ENCODE results near the gene VAV2.

VAV2 gene

GRCh38 chr9:133733421-133733795 is 258.7 kb downstream of the VAV2 start:
- no peaks in the 10 kb centered on the region for H3K36me3 ChIP-seq (ENCODE audit: control insufficient read depth in 4 of 4, insufficient read depth in 4 of 4, low read length in 3 of 4)
- H3K4me3 ChIP-seq (ENCODE audit: control insufficient read depth in 1 of 7, extremely low read depth in 1 of 7, insufficient read depth in 4 of 7, low read depth in 2 of 7, low read length in 6 of 7) = no peak overlapping the region
- CTCF ChIA-PET = interaction anchor here (0.8 to 1.8 kb wide), 2 partner anchors 8 to 9 kb away, joined by 3 to 6 read pairs; no protein-coding TSS in a partner anchor
- no peak overlapping the region for H3K27ac ChIP-seq (ENCODE audit: insufficient read depth in 1 of 2, low read depth in 1 of 2, low read length in 2 of 2, poor library complexity in 1 of 2, severe bottlenecking in 2 of 2)
- WGBS (ENCODE audit: insufficient coverage) = 100% methylated on average over 4 of the region's 4 CpGs
- H3K27me3 ChIP-seq (replicated peaks in 2 of 5; ENCODE audit: control insufficient read depth in 4 of 5, insufficient read depth in 5 of 5, low read length in 4 of 5) = no peaks in the 10 kb centered on the region
- peak in 1 of 3 donors; percentile 13 for DNase-seq
- H3K4me1 ChIP-seq (ENCODE audit: control extremely low read depth in 1 of 4, control insufficient read depth in 4 of 4, insufficient read depth in 4 of 4, low read length in 3 of 4) = peaks cover 0 to 12% (median 8%) of the 10 kb centered on the region in 4 experiments
- H3K9me3 ChIP-seq (ENCODE audit: control extremely low read depth in 1 of 5, control insufficient read depth in 4 of 5, insufficient read depth in 2 of 5, low read depth in 1 of 5, low read length in 4 of 5) = no peaks in the 10 kb centered on the region
- POLR2A ChIA-PET = no interaction called here

DNA sequence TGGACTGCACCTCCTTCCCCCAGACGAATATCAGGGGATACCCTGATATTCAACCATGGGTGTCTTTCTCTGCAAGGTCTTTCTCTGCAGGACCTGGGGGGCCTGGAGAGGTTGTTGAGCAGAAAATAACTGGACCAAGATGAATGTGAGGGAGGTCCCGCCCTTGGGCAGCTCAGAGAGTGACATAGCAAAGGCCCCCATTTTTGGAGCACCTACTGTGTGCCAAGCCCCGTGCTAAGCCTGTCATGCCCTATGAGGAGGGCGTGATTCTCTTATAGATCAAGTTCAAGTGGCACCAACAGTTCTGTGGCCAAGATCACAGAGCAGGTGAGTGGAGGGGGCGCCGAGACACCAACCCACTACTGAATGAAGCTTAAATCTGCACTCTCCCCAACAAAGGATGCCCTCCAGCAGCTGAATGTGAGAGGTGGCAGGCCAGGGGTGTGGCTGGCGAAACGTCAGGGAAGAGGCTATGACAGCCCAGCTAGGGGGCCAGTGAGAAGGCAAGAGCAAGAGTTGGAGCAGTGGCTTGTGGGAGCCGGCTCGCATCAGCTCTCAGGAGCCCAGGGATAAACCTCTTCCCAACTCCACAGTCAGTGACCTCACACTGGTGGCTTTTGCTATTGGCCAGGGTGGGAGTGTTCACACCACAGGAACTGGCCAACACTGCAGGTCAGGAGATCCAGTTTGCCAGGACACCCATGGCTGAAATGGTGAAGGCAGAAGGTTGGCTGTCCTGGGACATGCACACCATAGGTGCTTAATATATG is 259.3 kb downstream of the VAV2 start:
- ChIA-PET CTCF (interaction anchor here (0.8 to 1.8 kb wide), 2 partner anchors 8 to 10 kb away, joined by 3 to 6 read pairs; no protein-coding TSS in a partner anchor), POLR2A (no interaction called here)
- Histone ChIP-seq H3K36me3 (ENCODE audit: control insufficient read depth in 4 of 4, insufficient read depth in 4 of 4, low read length in 3 of 4) (no peaks in the 10 kb centered on the region), H3K4me1 (ENCODE audit: control extremely low read depth in 1 of 4, control insufficient read depth in 4 of 4, insufficient read depth in 4 of 4, low read length in 3 of 4) (peaks cover 0 to 6% (median 4%) of the 10 kb centered on the region in 4 experiments), H3K27ac (ENCODE audit: insufficient read depth in 1 of 2, low read depth in 1 of 2, low read length in 2 of 2, poor library complexity in 1 of 2, severe bottlenecking in 2 of 2) (no peak overlapping the region), H3K27me3 (replicated peaks in 2 of 5; ENCODE audit: control insufficient read depth in 4 of 5, insufficient read depth in 5 of 5, low read length in 4 of 5) (no peaks in the 10 kb centered on the region), H3K9me3 (ENCODE audit: control extremely low read depth in 1 of 5, control insufficient read depth in 4 of 5, insufficient read depth in 2 of 5, low read depth in 1 of 5, low read length in 4 of 5) (no peaks in the 10 kb centered on the region), H3K4me3 (ENCODE audit: control insufficient read depth in 1 of 7, extremely low read depth in 1 of 7, insufficient read depth in 4 of 7, low read depth in 2 of 7, low read length in 6 of 7) (no peak overlapping the region)
- 94% methylated on average over 6 of the region's 10 CpGs for WGBS (ENCODE audit: insufficient coverage)
- no peak for DNase-seq

DNA sequence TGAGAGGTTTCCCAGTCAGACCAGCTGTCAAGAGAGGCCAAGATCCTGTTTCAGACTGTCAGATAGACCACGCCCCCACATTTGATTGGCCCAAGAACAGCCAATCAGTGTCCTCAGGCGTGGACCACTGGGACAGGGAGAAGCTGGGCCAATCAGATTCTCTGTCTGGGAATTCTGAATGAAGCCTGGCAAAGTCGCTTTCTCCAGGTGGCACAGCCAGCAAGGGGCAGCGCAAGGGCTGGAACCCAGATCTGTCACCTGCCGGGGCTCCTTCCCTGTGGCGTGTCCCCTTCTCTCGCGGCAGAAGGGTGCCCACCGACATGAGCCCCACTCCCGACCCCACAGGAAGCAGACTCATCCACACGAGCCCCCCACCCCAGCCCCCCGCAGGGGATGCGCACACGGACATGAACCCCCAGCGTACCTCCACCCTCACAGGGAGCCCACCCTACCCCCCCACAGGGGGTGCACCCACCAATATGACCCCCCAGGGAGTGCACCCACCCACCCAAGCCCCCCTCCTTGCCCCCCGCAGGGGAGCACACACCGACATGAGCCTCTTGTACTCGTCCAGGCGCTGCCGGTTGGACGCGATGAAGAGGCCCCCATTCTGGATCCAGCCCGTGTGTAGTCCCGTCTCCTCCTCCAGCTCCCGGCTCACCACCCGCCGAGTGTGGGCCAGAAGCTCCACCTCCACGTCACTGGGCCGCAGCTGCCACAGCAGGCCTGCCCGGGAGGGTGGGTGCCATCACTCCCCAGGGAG is 260.1 kb downstream of the VAV2 start:
- WGBS (ENCODE audit: insufficient coverage) = 90% methylated on average over 22 of the region's 30 CpGs
- Histone ChIP-seq H3K4me3 (ENCODE audit: control insufficient read depth in 1 of 7, extremely low read depth in 1 of 7, insufficient read depth in 4 of 7, low read depth in 2 of 7, low read length in 6 of 7) (no peak overlapping the region), H3K9me3 (ENCODE audit: control extremely low read depth in 1 of 5, control insufficient read depth in 4 of 5, insufficient read depth in 2 of 5, low read depth in 1 of 5, low read length in 4 of 5) (no peaks in the 10 kb centered on the region), H3K36me3 (ENCODE audit: control insufficient read depth in 4 of 4, insufficient read depth in 4 of 4, low read length in 3 of 4) (no peaks in the 10 kb centered on the region), H3K4me1 (ENCODE audit: control extremely low read depth in 1 of 4, control insufficient read depth in 4 of 4, insufficient read depth in 4 of 4, low read length in 3 of 4) (peaks cover 0 to 6% (median 2%) of the 10 kb centered on the region in 4 experiments), H3K27me3 (replicated peaks in 2 of 5; ENCODE audit: control insufficient read depth in 4 of 5, insufficient read depth in 5 of 5, low read length in 4 of 5) (no peaks in the 10 kb centered on the region), H3K27ac (ENCODE audit: insufficient read depth in 1 of 2, low read depth in 1 of 2, low read length in 2 of 2, poor library complexity in 1 of 2, severe bottlenecking in 2 of 2) (no peak overlapping the region)
- DNase-seq = no peak
- CTCF ChIA-PET = interaction anchor here (1.1 kb wide), 1 partner anchor 8 kb away, joined by 3 read pairs; no protein-coding TSS in a partner anchor
- POLR2A ChIA-PET = no interaction called here

GRCh38 chr9:133730994-133731715 is 261.0 kb downstream of the VAV2 start:
- no peak overlapping the region for H3K27ac ChIP-seq (ENCODE audit: insufficient read depth in 1 of 2, low read depth in 1 of 2, low read length in 2 of 2, poor library complexity in 1 of 2, severe bottlenecking in 2 of 2)
- no peak for DNase-seq
- H3K4me1 ChIP-seq (ENCODE audit: control extremely low read depth in 1 of 4, control insufficient read depth in 4 of 4, insufficient read depth in 4 of 4, low read length in 3 of 4) = peaks cover 0 to 10% (median 6%) of the 10 kb centered on the region in 4 experiments
- POLR2A ChIA-PET = no interaction called here
- no peak overlapping the region for H3K4me3 ChIP-seq (ENCODE audit: control insufficient read depth in 1 of 7, extremely low read depth in 1 of 7, insufficient read depth in 4 of 7, low read depth in 2 of 7, low read length in 6 of 7)
- H3K27me3 ChIP-seq (replicated peaks in 2 of 5; ENCODE audit: control insufficient read depth in 4 of 5, insufficient read depth in 5 of 5, low read length in 4 of 5) = no peaks in the 10 kb centered on the region
- H3K36me3 ChIP-seq (ENCODE audit: control insufficient read depth in 4 of 4, insufficient read depth in 4 of 4, low read length in 3 of 4) = no peaks in the 10 kb centered on the region
- H3K9me3 ChIP-seq (ENCODE audit: control extremely low read depth in 1 of 5, control insufficient read depth in 4 of 5, insufficient read depth in 2 of 5, low read depth in 1 of 5, low read length in 4 of 5) = no peaks in the 10 kb centered on the region
- 98% methylated on average over 19 of the region's 27 CpGs for WGBS (ENCODE audit: insufficient coverage)
- CTCF ChIA-PET = interaction anchor here (1.1 kb wide), 2 partner anchors 9 to 97 kb away, joined by 3 read pairs; no protein-coding TSS in a partner anchor

- Histone ChIP-seq H3K27me3 (replicated peaks in 2 of 5; ENCODE audit: control insufficient read depth in 4 of 5, insufficient read depth in 5 of 5, low read length in 4 of 5) (no peaks in the 10 kb centered on the region), H3K27ac (ENCODE audit: insufficient read depth in 1 of 2, low read depth in 1 of 2, low read length in 2 of 2, poor library complexity in 1 of 2, severe bottlenecking in 2 of 2) (no peak overlapping the region), H3K4me3 (ENCODE audit: control insufficient read depth in 1 of 7, extremely low read depth in 1 of 7, insufficient read depth in 4 of 7, low read depth in 2 of 7, low read length in 6 of 7) (no peak overlapping the region), H3K36me3 (ENCODE audit: control insufficient read depth in 4 of 4, insufficient read depth in 4 of 4, low read length in 3 of 4) (no peaks in the 10 kb centered on the region), H3K9me3 (ENCODE audit: control extremely low read depth in 1 of 5, control insufficient read depth in 4 of 5, insufficient read depth in 2 of 5, low read depth in 1 of 5, low read length in 4 of 5) (no peaks in the 10 kb centered on the region), H3K4me1 (ENCODE audit: control extremely low read depth in 1 of 4, control insufficient read depth in 4 of 4, insufficient read depth in 4 of 4, low read length in 3 of 4) (peaks cover 0 to 10% (median 6%) of the 10 kb centered on the region in 4 experiments)
- 97% methylated on average over 18 of the region's 19 CpGs for WGBS (ENCODE audit: insufficient coverage)
- CTCF ChIA-PET = interaction anchor here (2.7 kb wide), 1 partner anchor 13 kb away, joined by 10 read pairs; no protein-coding TSS in a partner anchor
- POLR2A ChIA-PET = no interaction called here
- no peak for DNase-seq
Observed at GRCh38 chr9:133729617-133730281, 262.4 kb downstream of the VAV2 start.

- ChIA-PET CTCF (interaction anchor here (2.7 kb wide), 1 partner anchor 14 kb away, joined by 10 read pairs; no protein-coding TSS in a partner anchor), POLR2A (no interaction called here)
- 81% methylated on average over 8 of the region's 10 CpGs for WGBS (ENCODE audit: insufficient coverage)
- DNase-seq = no peak
- H3K27me3 ChIP-seq (replicated peaks in 2 of 5; ENCODE audit: control insufficient read depth in 4 of 5, insufficient read depth in 5 of 5, low read length in 4 of 5) = no peaks in the 10 kb centered on the region
- H3K27ac ChIP-seq (ENCODE audit: insufficient read depth in 1 of 2, low read depth in 1 of 2, low read length in 2 of 2, poor library complexity in 1 of 2, severe bottlenecking in 2 of 2) = no peak overlapping the region
- H3K4me1 ChIP-seq (ENCODE audit: control extremely low read depth in 1 of 4, control insufficient read depth in 4 of 4, insufficient read depth in 4 of 4, low read length in 3 of 4) = peaks cover 0 to 10% (median 6%) of the 10 kb centered on the region in 4 experiments
- no peaks in the 10 kb centered on the region for H3K36me3 ChIP-seq (ENCODE audit: control insufficient read depth in 4 of 4, insufficient read depth in 4 of 4, low read length in 3 of 4)
- H3K4me3 ChIP-seq (ENCODE audit: control insufficient read depth in 1 of 7, extremely low read depth in 1 of 7, insufficient read depth in 4 of 7, low read depth in 2 of 7, low read length in 6 of 7) = no peak overlapping the region
- H3K9me3 ChIP-seq (ENCODE audit: control extremely low read depth in 1 of 5, control insufficient read depth in 4 of 5, insufficient read depth in 2 of 5, low read depth in 1 of 5, low read length in 4 of 5) = no peaks in the 10 kb centered on the region
Observed at GRCh38 chr9:133728856-133729616, 263.1 kb downstream of the VAV2 start.

All from common myeloid progenitor, CD34-positive (primary cell).